ENCODE data around the gene APOM.

DNA sequence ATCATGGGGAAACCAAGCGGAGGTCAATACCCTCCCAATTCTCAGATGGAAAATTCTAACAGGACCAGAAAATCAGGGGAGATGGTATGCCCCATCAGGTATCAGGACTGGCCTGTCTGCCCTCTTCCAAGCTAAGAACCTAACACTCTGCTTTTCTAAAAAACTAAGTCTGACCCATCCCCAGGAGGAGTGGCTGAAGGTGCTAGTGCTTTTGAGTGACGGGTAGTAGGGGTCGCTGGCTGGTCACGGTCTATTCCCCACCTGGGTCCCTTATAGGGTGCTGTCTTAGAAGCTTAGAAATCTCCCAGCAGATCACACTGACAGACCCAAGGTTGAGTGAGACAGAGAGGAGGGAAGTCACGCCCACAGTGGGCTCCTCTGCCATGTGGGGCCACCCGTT is 37.8 kb downstream of the APOM start:
- TF ChIP-seq, protein P1, sequence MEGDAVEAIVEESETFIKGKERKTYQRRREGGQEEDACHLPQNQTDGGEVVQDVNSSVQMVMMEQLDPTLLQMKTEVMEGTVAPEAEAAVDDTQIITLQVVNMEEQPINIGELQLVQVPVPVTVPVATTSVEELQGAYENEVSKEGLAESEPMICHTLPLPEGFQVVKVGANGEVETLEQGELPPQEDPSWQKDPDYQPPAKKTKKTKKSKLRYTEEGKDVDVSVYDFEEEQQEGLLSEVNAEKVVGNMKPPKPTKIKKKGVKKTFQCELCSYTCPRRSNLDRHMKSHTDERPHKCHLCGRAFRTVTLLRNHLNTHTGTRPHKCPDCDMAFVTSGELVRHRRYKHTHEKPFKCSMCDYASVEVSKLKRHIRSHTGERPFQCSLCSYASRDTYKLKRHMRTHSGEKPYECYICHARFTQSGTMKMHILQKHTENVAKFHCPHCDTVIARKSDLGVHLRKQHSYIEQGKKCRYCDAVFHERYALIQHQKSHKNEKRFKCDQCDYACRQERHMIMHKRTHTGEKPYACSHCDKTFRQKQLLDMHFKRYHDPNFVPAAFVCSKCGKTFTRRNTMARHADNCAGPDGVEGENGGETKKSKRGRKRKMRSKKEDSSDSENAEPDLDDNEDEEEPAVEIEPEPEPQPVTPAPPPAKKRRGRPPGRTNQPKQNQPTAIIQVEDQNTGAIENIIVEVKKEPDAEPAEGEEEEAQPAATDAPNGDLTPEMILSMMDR (conservative IDR thresholded peaks at IDR 0.05 in 1 of 2, IDR thresholded peaks at IDR 0.05 in 1 of 2; ENCODE audit: extremely low read depth in 1 of 2, insufficient read depth in 1 of 2, low read depth in 1 of 2, low read length in 2 of 2) = no peak
- TF ChIP-seq EZH2 (IDR thresholded peaks at IDR 0.05; ENCODE audit: borderline replicate concordance, low read length) = no peak

All from mammary epithelial cell (primary cell).